H1 (cell line): ENCODE results near the gene MAPK4.

Source experiments
- CBX5 ChIP-seq: fragments of 300-800, 300-1000 bp; sonication (generic); IDR thresholded peaks from 2 replicates; pipeline ENCODE4 v1.7.1; 2016; ENCODE audit warnings: antibody characterized with exemption, low read length, low read depth
- CREB1 ChIP-seq: IDR thresholded peaks from 2 replicates; pipeline ENCODE4 v1.6.1; 2012; ENCODE audit warnings: inconsistent platforms
- EP300 ChIP-seq, 2 experiments: IDR thresholded peaks; 1 replicate in 1 of 2; 2 replicates in 1 of 2; pipeline ENCODE4 v1.6.1; 2011 to 2012; ENCODE audit warnings: low read depth in 2 of 2, low read length in 2 of 2, mild to moderate bottlenecking in 2 of 2, borderline replicate concordance in 1 of 2, inconsistent platforms in 1 of 2, moderate library complexity in 1 of 2
- KDM5A ChIP-seq: fragments of 200-600 bp; IDR thresholded peaks from 2 replicates; pipeline ENCODE4 v1.7.1; 2012; ENCODE audit warnings: mild to moderate bottlenecking, low read length, inconsistent platforms, mixed read lengths
- MAFK ChIP-seq: IDR thresholded peaks from 2 replicates; pipeline ENCODE4 v1.6.1; 2012; ENCODE audit warnings: low read depth, mild to moderate bottlenecking, improper control_type of control experiment, low read length
- POLR2A ChIP-seq, 2 experiments: IDR thresholded peaks; 1 replicate in 1 of 2; 2 replicates in 1 of 2; pipeline ENCODE4 v1.6.1; 2011; ENCODE audit warnings: low read depth in 2 of 2, low read length in 2 of 2, mild to moderate bottlenecking in 2 of 2; ENCODE audit errors: control extremely low read depth in 1 of 2
- RXRA ChIP-seq: IDR thresholded peaks from 2 replicates; pipeline ENCODE4 v1.6.1; 2011; ENCODE audit warnings: low read depth, mild to moderate bottlenecking, low read length, moderate library complexity; ENCODE audit not compliant: insufficient read depth
- SIN3A ChIP-seq, 2 experiments: IDR thresholded peaks in 1 of 2; conservative IDR thresholded peaks in 1 of 2; 2 replicates each; pipeline ENCODE4 v1.6.1; 2011 to 2012; ENCODE audit warnings: low read length in 2 of 2, improper control_type of control experiment in 1 of 2, low read depth in 1 of 2, mild to moderate bottlenecking in 1 of 2
- SIRT6 ChIP-seq: IDR thresholded peaks from one replicate; pipeline ENCODE4 v1.7.1; 2012; ENCODE audit warnings: low read length, inconsistent platforms
- SP1 ChIP-seq: IDR thresholded peaks from 2 replicates; pipeline ENCODE4 v1.6.1; 2011; ENCODE audit warnings: low read depth, low read length
- TAF1 ChIP-seq: IDR thresholded peaks from 2 replicates; pipeline ENCODE4 v1.6.1; 2011; ENCODE audit warnings: mild to moderate bottlenecking, low read depth, low read length
- YY1 ChIP-seq: IDR thresholded peaks from 2 replicates; pipeline ENCODE4 v1.6.1; 2011; ENCODE audit warnings: low read depth, mild to moderate bottlenecking, low read length
- TF ChIP-seq, protein P1 (sequence below), 3 experiments: IDR thresholded peaks; 1 replicate in 2 of 3; 2 replicates in 1 of 3; pipeline versions ENCODE4 v1.5.1 to v1.6.1; 2011; ENCODE audit warnings: low read length in 3 of 3, mild to moderate bottlenecking in 3 of 3, inconsistent platforms in 2 of 3, low read depth in 1 of 3, moderate library complexity in 1 of 3; ENCODE audit not compliant: insufficient read depth in 1 of 3; ENCODE audit errors: control extremely low read depth in 1 of 3
- TF ChIP-seq, protein P2 (sequence below): IDR thresholded peaks from 2 replicates; pipeline ENCODE4 v1.6.1; 2012; ENCODE audit warnings: inconsistent platforms

DNA sequence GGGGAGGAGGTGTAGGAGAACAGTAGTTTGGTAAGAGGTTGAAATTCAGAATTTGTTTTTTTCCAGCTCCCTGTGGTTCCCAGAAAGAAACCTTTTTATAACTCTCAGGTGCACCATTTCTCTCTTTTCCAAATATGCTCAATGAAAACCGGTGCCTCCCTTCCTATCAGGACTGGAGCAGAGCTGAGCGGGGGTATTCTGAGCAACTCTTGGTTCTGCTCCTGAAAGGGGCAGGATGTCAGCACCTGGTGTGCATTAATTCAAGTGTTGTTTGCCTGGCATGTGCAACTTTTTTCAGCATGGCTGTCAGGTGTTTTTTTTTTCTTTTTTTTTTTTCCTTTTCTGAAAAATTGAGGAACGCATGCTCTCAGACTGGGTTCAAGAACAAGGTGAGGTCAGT is 74.1 kb downstream of the MAPK4 start:
- TF ChIP-seq, protein P1, sequence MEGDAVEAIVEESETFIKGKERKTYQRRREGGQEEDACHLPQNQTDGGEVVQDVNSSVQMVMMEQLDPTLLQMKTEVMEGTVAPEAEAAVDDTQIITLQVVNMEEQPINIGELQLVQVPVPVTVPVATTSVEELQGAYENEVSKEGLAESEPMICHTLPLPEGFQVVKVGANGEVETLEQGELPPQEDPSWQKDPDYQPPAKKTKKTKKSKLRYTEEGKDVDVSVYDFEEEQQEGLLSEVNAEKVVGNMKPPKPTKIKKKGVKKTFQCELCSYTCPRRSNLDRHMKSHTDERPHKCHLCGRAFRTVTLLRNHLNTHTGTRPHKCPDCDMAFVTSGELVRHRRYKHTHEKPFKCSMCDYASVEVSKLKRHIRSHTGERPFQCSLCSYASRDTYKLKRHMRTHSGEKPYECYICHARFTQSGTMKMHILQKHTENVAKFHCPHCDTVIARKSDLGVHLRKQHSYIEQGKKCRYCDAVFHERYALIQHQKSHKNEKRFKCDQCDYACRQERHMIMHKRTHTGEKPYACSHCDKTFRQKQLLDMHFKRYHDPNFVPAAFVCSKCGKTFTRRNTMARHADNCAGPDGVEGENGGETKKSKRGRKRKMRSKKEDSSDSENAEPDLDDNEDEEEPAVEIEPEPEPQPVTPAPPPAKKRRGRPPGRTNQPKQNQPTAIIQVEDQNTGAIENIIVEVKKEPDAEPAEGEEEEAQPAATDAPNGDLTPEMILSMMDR (IDR thresholded peaks at IDR 0.05; ENCODE audit: control extremely low read depth in 1 of 3, insufficient read depth in 1 of 3, low read depth in 1 of 3, low read length in 3 of 3) = no peak
- TF ChIP-seq YY1 (no peak), EP300 (IDR thresholded peaks at IDR 0.05; ENCODE audit: borderline replicate concordance in 1 of 2, low read depth in 2 of 2, low read length in 2 of 2) (no peak), POLR2A (IDR thresholded peaks at IDR 0.05; ENCODE audit: control extremely low read depth in 1 of 2, low read depth in 2 of 2, low read length in 2 of 2) (no peak), TAF1 (no peak), KDM5A (no peak), RXRA (no peak), SIN3A (conservative IDR thresholded peaks at IDR 0.05 in 1 of 2, IDR thresholded peaks at IDR 0.05 in 1 of 2; ENCODE audit: low read depth in 1 of 2, low read length in 2 of 2) (no peak), CBX5 (no peak), MAFK (no peak), CREB1 (no peak), SIRT6 (no peak), SP1 (no peak)
- TF ChIP-seq, protein P2, sequence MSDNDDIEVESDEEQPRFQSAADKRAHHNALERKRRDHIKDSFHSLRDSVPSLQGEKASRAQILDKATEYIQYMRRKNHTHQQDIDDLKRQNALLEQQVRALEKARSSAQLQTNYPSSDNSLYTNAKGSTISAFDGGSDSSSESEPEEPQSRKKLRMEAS = no peak
